ENCODE results near the gene ZNF70. TPM values are rescaled to one million over a fixed set of nuclear protein-coding genes. Genes with fewer than 3 reads are reported as not detected.

The ZNF70 gene
- total RNA-seq, 1 experiment from 2014 or later = 3.2 TPM

DNA sequence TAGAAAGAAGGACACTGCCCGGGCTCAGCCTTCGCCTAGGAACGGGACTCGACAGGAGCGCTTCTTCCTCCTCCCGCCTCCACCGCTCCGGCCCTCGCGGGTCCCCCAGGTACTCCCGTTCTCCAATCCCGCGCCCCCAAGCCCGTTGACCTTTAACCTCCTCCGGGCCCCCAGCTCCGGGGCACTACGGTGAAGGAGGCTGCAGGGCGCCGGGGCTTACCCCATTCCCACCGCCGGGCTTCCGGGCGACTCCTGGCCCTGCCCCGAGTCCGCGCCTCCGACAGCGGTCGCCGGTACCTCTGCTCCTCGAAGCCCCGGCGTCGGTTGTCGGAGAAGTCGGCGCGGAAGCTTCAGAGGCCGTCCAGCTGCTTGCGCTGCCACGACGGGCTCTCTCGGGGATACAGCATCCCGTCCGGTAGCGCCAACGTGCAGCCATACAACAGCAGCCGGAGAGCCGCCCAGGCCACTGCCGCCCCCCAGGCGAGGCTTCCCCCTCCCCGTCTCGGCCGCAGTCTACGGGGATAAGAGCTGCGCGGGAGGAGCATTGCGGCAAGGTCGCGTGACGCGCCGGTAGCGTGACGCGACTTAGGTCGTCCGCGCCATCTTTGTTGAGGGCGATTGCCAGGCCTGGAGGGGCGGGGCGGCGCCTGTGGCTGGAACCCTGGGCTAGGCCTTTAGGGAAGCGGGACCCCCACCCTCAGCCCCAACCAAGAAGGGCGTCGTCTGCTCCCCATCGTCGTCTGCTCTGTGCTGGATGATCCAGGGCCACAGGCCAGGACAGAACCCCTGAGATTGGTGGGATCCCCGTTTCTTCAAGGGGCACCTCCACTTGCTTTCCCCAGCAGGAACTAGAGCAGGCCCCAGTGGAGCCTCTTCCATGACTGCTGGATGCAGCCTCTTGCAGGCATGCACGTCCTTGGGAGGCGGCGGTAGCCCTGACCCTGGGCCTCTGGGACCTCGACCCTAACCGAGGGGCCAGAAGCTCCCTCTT, 33.8 kb downstream of the ZNF70 start:
- no peaks in the 10 kb centered on the region for H3K9me3 ChIP-seq (ENCODE audit: control insufficient read depth, insufficient read depth, low read depth, low read length)
- peak overlapping the region; percentile 65 to 79 for H3K4me3 ChIP-seq (ENCODE audit: low read depth in 2 of 2, low read length in 2 of 2)
- H3K27me3 ChIP-seq (ENCODE audit: control insufficient read depth, insufficient read depth, low read length) = no peaks in the 10 kb centered on the region
- DNase-seq (ENCODE audit: low read depth, low spot score) = peak; percentile 15
- H3K27ac ChIP-seq (ENCODE audit: low read length) = peak overlapping the region; percentile 79
- ChIA-PET CTCF (no interaction called here), POLR2A (interaction anchor here (0.5 kb wide), 1 partner anchor 42 kb away, joined by 6 read pairs; no protein-coding TSS in a partner anchor)
- intact Hi-C loops (cut with micrococcal nuclease; ENCODE audit: unreplicated experiment) = no loop called here
- peak; percentile 98 for ATAC-seq
- H3K4me1 ChIP-seq (ENCODE audit: control insufficient read depth, insufficient read depth, low read length) = no peaks in the 10 kb centered on the region
- TSS peak; percentile 79 for BruUV-seq (replicated peaks)
- in situ Hi-C loops (cut with HindIII; ENCODE audit: low pct_unique_long_range_greater_than_20kb, low sequenced_read_pairs) = no loop called here
- peaks cover 2% of the 10 kb centered on the region for H3K36me3 ChIP-seq (ENCODE audit: control insufficient read depth, insufficient read depth, low read length)
- peak; percentile 68 for TF ChIP-seq POLR2AphosphoS5 (IDR thresholded peaks at IDR 0.05; ENCODE audit: low read depth, low read length)
- TF ChIP-seq REST (IDR thresholded peaks at IDR 0.05; ENCODE audit: insufficient read depth in 1 of 2, low read depth in 2 of 2, low read length in 1 of 2) = no peak
- TF ChIP-seq SIN3A (IDR thresholded peaks at IDR 0.05; ENCODE audit: borderline replicate concordance, insufficient read depth, low read depth, low read length) = 0 out of 2 replicates have a peak, but pooled peaks have one; percentile 57

DNA sequence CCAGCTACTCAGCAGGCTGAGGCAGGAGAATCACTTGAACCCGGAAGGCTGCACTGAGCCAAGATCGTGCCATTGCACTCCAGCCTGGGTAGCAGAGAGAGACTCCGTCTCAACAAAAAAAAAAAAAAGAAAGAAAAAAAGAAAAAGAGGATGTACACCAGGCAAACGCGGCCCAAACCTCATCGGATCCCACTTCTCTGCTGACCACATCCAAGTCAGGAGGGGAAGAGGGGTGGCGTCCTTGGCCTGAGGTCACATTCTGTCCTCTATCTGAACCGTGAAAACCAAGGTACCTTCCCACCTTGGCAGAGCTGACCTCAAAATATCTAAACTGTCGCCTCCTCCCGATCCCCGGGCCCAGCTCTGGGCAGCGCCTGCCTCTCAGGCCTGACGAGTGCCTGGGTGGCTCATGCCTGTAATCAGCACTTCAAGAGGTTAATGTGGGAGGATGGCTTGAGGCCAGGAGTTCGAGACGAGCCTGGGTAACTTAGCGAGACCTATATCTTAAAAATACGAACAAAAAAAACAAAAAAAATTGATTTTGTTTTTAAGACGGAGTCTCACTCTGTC, 35.0 kb downstream of the ZNF70 start:
- Histone ChIP-seq H3K4me1 (ENCODE audit: control insufficient read depth, insufficient read depth, low read length) (no peaks in the 10 kb centered on the region), H3K27ac (ENCODE audit: low read length) (no peak overlapping the region), H3K27me3 (ENCODE audit: control insufficient read depth, insufficient read depth, low read length) (no peaks in the 10 kb centered on the region), H3K9me3 (ENCODE audit: control insufficient read depth, insufficient read depth, low read depth, low read length) (no peaks in the 10 kb centered on the region), H3K4me3 (ENCODE audit: low read depth in 2 of 2, low read length in 2 of 2) (peak overlapping the region; percentile 65 to 79), H3K36me3 (ENCODE audit: control insufficient read depth, insufficient read depth, low read length) (peaks cover 2% of the 10 kb centered on the region)
- TF ChIP-seq SIN3A (IDR thresholded peaks at IDR 0.05; ENCODE audit: borderline replicate concordance, insufficient read depth, low read depth, low read length) (no peak), REST (IDR thresholded peaks at IDR 0.05; ENCODE audit: insufficient read depth in 1 of 2, low read depth in 2 of 2, low read length in 1 of 2) (no peak), TCF7L2 (IDR thresholded peaks at IDR 0.05; ENCODE audit: low read depth, low read length) (no peak), CTCF (IDR thresholded peaks at IDR 0.05) (no peak), POLR2AphosphoS5 (IDR thresholded peaks at IDR 0.05; ENCODE audit: low read depth, low read length) (no peak)
- DNase-seq (ENCODE audit: low read depth, low spot score) = no peak
- BruUV-seq (replicated peaks) = no TSS peak
- ChIA-PET CTCF (no interaction called here), POLR2A (interaction anchor here (0.5 kb wide), 1 partner anchor 21 kb away, joined by 16 read pairs; no protein-coding TSS in a partner anchor)
- no peak for ATAC-seq
- intact Hi-C loops (cut with micrococcal nuclease; ENCODE audit: unreplicated experiment) (no loop called here), in situ Hi-C loops (cut with HindIII; ENCODE audit: low pct_unique_long_range_greater_than_20kb, low sequenced_read_pairs) (no loop called here)
